Activated naive CD4-positive, alpha-beta T cell treated with Interleukin-2 at 50 U/mL for 16 hours (primary cell): Measurements from ENCODE around the gene GLE1.
"Not testable (repeated sequence)": the region's sequence is repeated elsewhere in the genome, so short reads cannot be mapped to it uniquely, and the experiment has no call there.

ENCODE experiments used
- DNase-seq: peaks from one replicate; pipeline ENCODE4 v3.0.0-alpha.2; 2020

The GLE1 gene

GRCh38 chr9:128552744-128553440, 48.4 kb downstream of the GLE1 start:
- DNase-seq = peak; percentile 53

- no peak for DNase-seq
Observed at GRCh38 chr9:128553728-128554127, 49.2 kb downstream of the GLE1 start.

GRCh38 chr9:128554155-128554862, 49.8 kb downstream of the GLE1 start:
- DNase-seq = peak; percentile 42

- DNase-seq = no peak
Observed at GRCh38 chr9:128555180-128555721, 50.7 kb downstream of the GLE1 start.

- DNase-seq = no peak
Observed at GRCh38 chr9:128556276-128556675, 51.8 kb downstream of the GLE1 start.

- DNase-seq = no peak
Observed at GRCh38 chr9:128556926-128557634, 52.6 kb downstream of the GLE1 start.

GRCh38 chr9:128558431-128559310, 54.2 kb downstream of the GLE1 start:
- peak; percentile 49 for DNase-seq

GRCh38 chr9:128565578-128565977, 61.1 kb downstream of the GLE1 start:
- DNase-seq = no peak

GRCh38 chr9:128568470-128569078, 64.1 kb downstream of the GLE1 start:
- DNase-seq = no peak

- no peak for DNase-seq
Observed at GRCh38 chr9:128575469-128575868, 71.0 kb downstream of the GLE1 start.

GRCh38 chr9:128575916-128576315, 71.4 kb downstream of the GLE1 start:
- no peak for DNase-seq

- no peak for DNase-seq
Observed at GRCh38 chr9:128577206-128577605, 72.7 kb downstream of the GLE1 start.

GRCh38 chr9:128579194-128579593, 74.7 kb downstream of the GLE1 start:
- no peak for DNase-seq

- no peak for DNase-seq
Observed at GRCh38 chr9:128580731-128581130, 76.2 kb downstream of the GLE1 start.

- DNase-seq = not testable (repeated sequence)
Observed at GRCh38 chr9:128585155-128585554, 80.6 kb downstream of the GLE1 start.

- DNase-seq = not testable (repeated sequence)
Observed at GRCh38 chr9:128586934-128587333, 82.4 kb downstream of the GLE1 start.

GRCh38 chr9:128587453-128587852, 82.9 kb downstream of the GLE1 start:
- peak; percentile 34 for DNase-seq

GRCh38 chr9:128588581-128589233, 84.2 kb downstream of the GLE1 start:
- DNase-seq = no peak
